ENCODE measurements around the gene EML5. TPM values are rescaled to one million over a fixed set of nuclear protein-coding genes. Genes with fewer than 3 reads are reported as not detected.
"Not testable (repeated sequence)": the region's sequence is repeated elsewhere in the genome, so short reads cannot be mapped to it uniquely, and the experiment has no call there.

Gene EML5
- total RNA-seq, 2 donors from 2014 or later = 8.3 to 17.2 TPM

- no peaks in the 10 kb centered on the region for H3K36me3 ChIP-seq
- 54% methylated on average over 2 of the region's 2 CpGs for WGBS
- H3K27me3 ChIP-seq (replicated peaks; ENCODE audit: insufficient read depth) = no peaks in the 10 kb centered on the region
- no peak overlapping the region for H3K4me3 ChIP-seq
- no peak overlapping the region for H3K27ac ChIP-seq
- no peaks in the 10 kb centered on the region for H3K4me1 ChIP-seq (replicated peaks)
- TF ChIP-seq POLR2A (IDR thresholded peaks at IDR 0.05) = no peak
- TF ChIP-seq POLR2AphosphoS5 (IDR thresholded peaks at IDR 0.05) = no peak
- TF ChIP-seq, protein P1, sequence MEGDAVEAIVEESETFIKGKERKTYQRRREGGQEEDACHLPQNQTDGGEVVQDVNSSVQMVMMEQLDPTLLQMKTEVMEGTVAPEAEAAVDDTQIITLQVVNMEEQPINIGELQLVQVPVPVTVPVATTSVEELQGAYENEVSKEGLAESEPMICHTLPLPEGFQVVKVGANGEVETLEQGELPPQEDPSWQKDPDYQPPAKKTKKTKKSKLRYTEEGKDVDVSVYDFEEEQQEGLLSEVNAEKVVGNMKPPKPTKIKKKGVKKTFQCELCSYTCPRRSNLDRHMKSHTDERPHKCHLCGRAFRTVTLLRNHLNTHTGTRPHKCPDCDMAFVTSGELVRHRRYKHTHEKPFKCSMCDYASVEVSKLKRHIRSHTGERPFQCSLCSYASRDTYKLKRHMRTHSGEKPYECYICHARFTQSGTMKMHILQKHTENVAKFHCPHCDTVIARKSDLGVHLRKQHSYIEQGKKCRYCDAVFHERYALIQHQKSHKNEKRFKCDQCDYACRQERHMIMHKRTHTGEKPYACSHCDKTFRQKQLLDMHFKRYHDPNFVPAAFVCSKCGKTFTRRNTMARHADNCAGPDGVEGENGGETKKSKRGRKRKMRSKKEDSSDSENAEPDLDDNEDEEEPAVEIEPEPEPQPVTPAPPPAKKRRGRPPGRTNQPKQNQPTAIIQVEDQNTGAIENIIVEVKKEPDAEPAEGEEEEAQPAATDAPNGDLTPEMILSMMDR (IDR thresholded peaks at IDR 0.05) = no peak
- no peak for DNase-seq (ENCODE audit: low spot score)
- H3K9me3 ChIP-seq = no peaks in the 10 kb centered on the region
- intact Hi-C loops (cut with DNase I) = no loop called here
Observed at GRCh38 chr14:88821888-88822287, 29.1 kb upstream of the EML5 start.

GRCh38 chr14:88821378-88821777 is 28.6 kb upstream of the EML5 start:
- H3K27me3 ChIP-seq (replicated peaks; ENCODE audit: insufficient read depth) = no peaks in the 10 kb centered on the region
- DNase-seq (ENCODE audit: low spot score) = no peak
- H3K27ac ChIP-seq = no peak overlapping the region
- WGBS = 84% methylated on average over 2 of the region's 2 CpGs
- H3K36me3 ChIP-seq = no peaks in the 10 kb centered on the region
- intact Hi-C loops (cut with DNase I) = no loop called here
- no peaks in the 10 kb centered on the region for H3K9me3 ChIP-seq
- no peak for TF ChIP-seq POLR2A (IDR thresholded peaks at IDR 0.05)
- TF ChIP-seq POLR2AphosphoS5 (IDR thresholded peaks at IDR 0.05) = no peak
- TF ChIP-seq, protein P1 (IDR thresholded peaks at IDR 0.05) = no peak
- H3K4me1 ChIP-seq (replicated peaks) = no peaks in the 10 kb centered on the region
- no peak overlapping the region for H3K4me3 ChIP-seq

DNA sequence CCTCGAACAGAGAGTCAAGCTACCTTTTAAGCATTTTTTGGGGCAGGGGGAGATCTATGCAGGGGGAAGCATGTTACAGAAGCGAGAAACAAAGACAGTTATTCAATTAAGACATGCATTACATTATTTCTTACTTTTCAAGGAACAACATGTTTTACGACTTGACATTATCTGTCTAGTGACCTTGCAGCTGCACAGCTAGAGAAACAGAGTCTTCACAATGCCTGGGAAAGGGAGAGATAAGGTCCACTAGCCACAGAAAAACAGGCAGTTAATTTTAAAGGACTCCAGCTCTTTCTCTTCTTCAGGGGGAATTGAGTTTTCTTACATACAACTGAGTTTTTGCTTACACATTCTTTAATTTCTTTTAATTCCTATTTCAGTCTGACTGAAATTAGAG is 26.9 kb upstream of the EML5 start:
- H3K36me3 ChIP-seq; H3K9me3 ChIP-seq; H3K27ac ChIP-seq; DNase-seq (ENCODE audit: low spot score); H3K4me3 ChIP-seq; H3K27me3 ChIP-seq (replicated peaks; ENCODE audit: insufficient read depth); H3K4me1 ChIP-seq (replicated peaks); intact Hi-C loops (cut with DNase I): not testable (repeated sequence)
- 41% methylated on average over 3 of the region's 3 CpGs for WGBS

DNA sequence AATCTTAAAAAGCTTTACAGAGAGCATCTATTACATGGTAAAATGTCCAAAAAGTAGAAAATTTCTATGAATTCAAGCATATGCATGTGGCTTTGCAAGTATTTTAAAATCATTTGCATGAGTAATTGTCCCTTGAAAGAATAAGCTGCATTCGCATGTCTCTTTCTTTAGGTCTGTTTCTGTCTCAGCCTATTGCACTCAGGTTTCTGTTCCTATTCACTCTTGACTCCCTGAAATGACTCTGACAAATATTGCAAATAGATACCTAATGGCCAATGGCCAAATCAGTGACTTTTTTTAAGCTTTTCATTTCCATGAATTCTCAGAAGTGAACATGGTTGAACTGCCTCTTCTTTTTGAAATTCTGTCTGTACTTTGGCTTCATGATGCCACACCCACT is 25.3 kb upstream of the EML5 start:
- intact Hi-C loops (cut with DNase I) = no loop called here
- no peaks in the 10 kb centered on the region for H3K4me1 ChIP-seq (replicated peaks)
- no peaks in the 10 kb centered on the region for H3K36me3 ChIP-seq
- H3K4me3 ChIP-seq = no peak overlapping the region
- no peak for DNase-seq (ENCODE audit: low spot score)
- H3K27me3 ChIP-seq (replicated peaks; ENCODE audit: insufficient read depth) = no peaks in the 10 kb centered on the region
- 88% methylated on average over 1 of the region's 1 CpG for WGBS
- H3K27ac ChIP-seq = no peak overlapping the region
- TF ChIP-seq POLR2AphosphoS5 (IDR thresholded peaks at IDR 0.05) (no peak), POLR2A (IDR thresholded peaks at IDR 0.05) (no peak)
- TF ChIP-seq, protein P1 (IDR thresholded peaks at IDR 0.05) = no peak
- H3K9me3 ChIP-seq = no peaks in the 10 kb centered on the region

- H3K4me3 ChIP-seq = no peak overlapping the region
- intact Hi-C loops (cut with DNase I) = no loop called here
- no peaks in the 10 kb centered on the region for H3K36me3 ChIP-seq
- H3K27ac ChIP-seq = no peak overlapping the region
- WGBS = 92% methylated on average over 4 of the region's 4 CpGs
- H3K27me3 ChIP-seq (replicated peaks; ENCODE audit: insufficient read depth) = no peaks in the 10 kb centered on the region
- DNase-seq (ENCODE audit: low spot score) = no peak
- H3K9me3 ChIP-seq = no peaks in the 10 kb centered on the region
- TF ChIP-seq POLR2AphosphoS5 (IDR thresholded peaks at IDR 0.05) (no peak), POLR2A (IDR thresholded peaks at IDR 0.05) (no peak)
- TF ChIP-seq, protein P1 (IDR thresholded peaks at IDR 0.05) = no peak
- no peaks in the 10 kb centered on the region for H3K4me1 ChIP-seq (replicated peaks)
Observed at GRCh38 chr14:88815980-88816379, 23.2 kb upstream of the EML5 start.

Data from prostate gland (tissue), 2 donors.